Measurements from ENCODE around the gene CCDC88B. TPM values are rescaled to one million over a fixed set of nuclear protein-coding genes. Genes with fewer than 3 reads are reported as not detected.

CCDC88B gene
- total RNA-seq, 1 donor from 2014 or later, result 3.6 TPM

Other genes with a start within 250 kb of the CCDC88B start
- 8.9 TPM for gene MACROD1, start 174.1 kb upstream of the CCDC88B start, total RNA-seq (ENCODE audit: insufficient read depth, low replicate concordance)
- 47.2 TPM for gene STIP1, start 154.0 kb upstream of the CCDC88B start, total RNA-seq (ENCODE audit: insufficient read depth, low replicate concordance)
- 14.2 TPM for gene FERMT3, start 133.5 kb upstream of the CCDC88B start, total RNA-seq (ENCODE audit: insufficient read depth, low replicate concordance)
- 23.6 TPM for gene TRPT1, start 114.0 kb upstream of the CCDC88B start, total RNA-seq (ENCODE audit: insufficient read depth, low replicate concordance)
- 17.3 TPM for gene NUDT22, start 113.9 kb upstream of the CCDC88B start, total RNA-seq (ENCODE audit: insufficient read depth, low replicate concordance)
- gene DNAJC4, start 109.7 kb upstream of the CCDC88B start, total RNA-seq (ENCODE audit: insufficient read depth, low replicate concordance), result 13.5 TPM
- 46.9 TPM for gene VEGFB, start 105.6 kb upstream of the CCDC88B start, total RNA-seq (ENCODE audit: insufficient read depth, low replicate concordance)
- gene FKBP2, start 99.1 kb upstream of the CCDC88B start, total RNA-seq (ENCODE audit: insufficient read depth, low replicate concordance), result 32.7 TPM
- 60.4 TPM for gene PPP1R14B, start 93.3 kb upstream of the CCDC88B start, total RNA-seq (ENCODE audit: insufficient read depth, low replicate concordance)
- gene PLCB3, start 88.7 kb upstream of the CCDC88B start, total RNA-seq (ENCODE audit: insufficient read depth, low replicate concordance), result 17.6 TPM
- gene BAD, start 55.5 kb upstream of the CCDC88B start, total RNA-seq (ENCODE audit: insufficient read depth, low replicate concordance), result 52.5 TPM
- 0.48 TPM for gene GPR137, start 54.4 kb upstream of the CCDC88B start, total RNA-seq (ENCODE audit: insufficient read depth, low replicate concordance)
- 3.6 TPM for gene KCNK4, start 48.9 kb upstream of the CCDC88B start, total RNA-seq (ENCODE audit: insufficient read depth, low replicate concordance)
- not detected for gene CATSPERZ, start 39.8 kb upstream of the CCDC88B start, total RNA-seq (ENCODE audit: insufficient read depth, low replicate concordance)
- 12.0 TPM for gene ESRRA, start 34.7 kb upstream of the CCDC88B start, total RNA-seq (ENCODE audit: insufficient read depth, low replicate concordance)
- 226 TPM for gene TRMT112, start 22.6 kb upstream of the CCDC88B start, total RNA-seq (ENCODE audit: insufficient read depth, low replicate concordance)
- gene PRDX5, start 22.1 kb upstream of the CCDC88B start, total RNA-seq (ENCODE audit: insufficient read depth, low replicate concordance), result 152 TPM
- gene RPS6KA4, start 19.0 kb downstream of the CCDC88B start, total RNA-seq (ENCODE audit: insufficient read depth, low replicate concordance), result 16.4 TPM
- gene SLC22A11, start 215.7 kb downstream of the CCDC88B start, total RNA-seq (ENCODE audit: insufficient read depth, low replicate concordance), result 2.9 TPM

Data from umbilical cord (tissue), 1 donor.